HepG2 (cell line): ENCODE results near the gene RIN3.

Source experiments
- HIVEP1 ChIP-seq: sonication (generic); formaldehyde crosslinking; IDR thresholded peaks from 2 replicates; pipeline ENCODE4 v1.4.0; 2020; ENCODE audit warnings: mild to moderate bottlenecking, missing genetic modification reagents
- POLR2AphosphoS5 ChIP-seq: IDR thresholded peaks from 2 replicates; pipeline ENCODE4 v1.6.1; 2012; ENCODE audit warnings: low read depth, low read length
- TF ChIP-seq, protein P1 (sequence below): IDR thresholded peaks from 2 replicates; pipeline ENCODE4 v1.6.1; 2016; ENCODE audit warnings: missing compliant biosample characterization, missing genetic modification reagents, borderline replicate concordance
- TF ChIP-seq, protein P2 (sequence below), 2 experiments: fragments of 450-650 bp in 1 of 2; sonication (generic) in 1 of 2; formaldehyde crosslinking in 1 of 2; IDR thresholded peaks; 2 replicates each; pipeline versions ENCODE4 v1.6.1 to v1.8.0; 2016 to 2022; ENCODE audit warnings: antibody characterized with exemption in 1 of 2, mild to moderate bottlenecking in 1 of 2, missing genetic modification reagents in 1 of 2

DNA sequence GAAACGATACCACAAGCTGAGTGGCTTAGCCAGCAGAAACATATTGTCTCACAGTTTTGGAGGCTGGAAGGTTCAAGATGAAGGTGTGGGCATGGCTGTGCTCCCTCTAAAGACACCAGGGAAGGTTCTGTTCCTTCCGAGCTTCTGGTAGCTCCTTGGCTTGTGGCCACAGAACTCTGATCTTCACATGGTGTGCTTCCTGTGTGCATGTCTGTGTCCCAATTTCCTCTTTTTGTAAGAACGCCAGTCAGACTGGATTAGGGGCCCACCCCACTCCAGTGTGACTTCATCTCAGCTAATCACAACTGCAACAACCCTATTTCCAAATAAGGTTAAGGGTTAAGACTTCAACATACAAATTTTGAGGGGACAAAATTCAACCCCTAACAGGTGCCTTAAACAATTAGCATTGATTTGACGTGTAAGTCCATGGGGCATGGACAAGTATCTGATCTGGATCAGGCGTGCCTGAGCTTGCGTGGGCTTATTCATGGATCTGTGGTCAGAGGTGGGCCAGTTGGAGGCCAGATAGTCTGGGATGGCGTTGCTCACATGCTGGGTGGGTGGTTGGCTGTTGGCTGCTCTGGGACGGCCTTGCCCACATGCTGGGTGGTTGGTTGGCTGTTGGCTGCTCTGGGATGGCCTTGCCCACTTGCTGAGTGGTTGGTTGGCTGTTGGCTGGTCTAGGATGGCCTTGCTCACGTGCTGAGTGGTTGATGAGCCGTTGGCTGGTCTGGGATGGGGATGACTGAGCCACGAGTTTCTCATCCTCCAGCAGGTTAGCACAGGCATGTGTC lies 146.4 kb downstream of the RIN3 start:
- TF ChIP-seq, protein P1, sequence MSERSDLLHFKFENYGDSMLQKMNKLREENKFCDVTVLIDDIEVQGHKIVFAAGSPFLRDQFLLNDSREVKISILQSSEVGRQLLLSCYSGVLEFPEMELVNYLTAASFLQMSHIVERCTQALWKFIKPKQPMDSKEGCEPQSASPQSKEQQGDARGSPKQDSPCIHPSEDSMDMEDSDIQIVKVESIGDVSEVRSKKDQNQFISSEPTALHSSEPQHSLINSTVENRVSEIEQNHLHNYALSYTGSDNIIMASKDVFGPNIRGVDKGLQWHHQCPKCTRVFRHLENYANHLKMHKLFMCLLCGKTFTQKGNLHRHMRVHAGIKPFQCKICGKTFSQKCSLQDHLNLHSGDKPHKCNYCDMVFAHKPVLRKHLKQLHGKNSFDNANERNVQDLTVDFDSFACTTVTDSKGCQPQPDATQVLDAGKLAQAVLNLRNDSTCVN (CRISPR knock-in tag) = no peak
- TF ChIP-seq HIVEP1 (CRISPR knock-in tag) (no peak), POLR2AphosphoS5 (no peak)
- TF ChIP-seq, protein P2, sequence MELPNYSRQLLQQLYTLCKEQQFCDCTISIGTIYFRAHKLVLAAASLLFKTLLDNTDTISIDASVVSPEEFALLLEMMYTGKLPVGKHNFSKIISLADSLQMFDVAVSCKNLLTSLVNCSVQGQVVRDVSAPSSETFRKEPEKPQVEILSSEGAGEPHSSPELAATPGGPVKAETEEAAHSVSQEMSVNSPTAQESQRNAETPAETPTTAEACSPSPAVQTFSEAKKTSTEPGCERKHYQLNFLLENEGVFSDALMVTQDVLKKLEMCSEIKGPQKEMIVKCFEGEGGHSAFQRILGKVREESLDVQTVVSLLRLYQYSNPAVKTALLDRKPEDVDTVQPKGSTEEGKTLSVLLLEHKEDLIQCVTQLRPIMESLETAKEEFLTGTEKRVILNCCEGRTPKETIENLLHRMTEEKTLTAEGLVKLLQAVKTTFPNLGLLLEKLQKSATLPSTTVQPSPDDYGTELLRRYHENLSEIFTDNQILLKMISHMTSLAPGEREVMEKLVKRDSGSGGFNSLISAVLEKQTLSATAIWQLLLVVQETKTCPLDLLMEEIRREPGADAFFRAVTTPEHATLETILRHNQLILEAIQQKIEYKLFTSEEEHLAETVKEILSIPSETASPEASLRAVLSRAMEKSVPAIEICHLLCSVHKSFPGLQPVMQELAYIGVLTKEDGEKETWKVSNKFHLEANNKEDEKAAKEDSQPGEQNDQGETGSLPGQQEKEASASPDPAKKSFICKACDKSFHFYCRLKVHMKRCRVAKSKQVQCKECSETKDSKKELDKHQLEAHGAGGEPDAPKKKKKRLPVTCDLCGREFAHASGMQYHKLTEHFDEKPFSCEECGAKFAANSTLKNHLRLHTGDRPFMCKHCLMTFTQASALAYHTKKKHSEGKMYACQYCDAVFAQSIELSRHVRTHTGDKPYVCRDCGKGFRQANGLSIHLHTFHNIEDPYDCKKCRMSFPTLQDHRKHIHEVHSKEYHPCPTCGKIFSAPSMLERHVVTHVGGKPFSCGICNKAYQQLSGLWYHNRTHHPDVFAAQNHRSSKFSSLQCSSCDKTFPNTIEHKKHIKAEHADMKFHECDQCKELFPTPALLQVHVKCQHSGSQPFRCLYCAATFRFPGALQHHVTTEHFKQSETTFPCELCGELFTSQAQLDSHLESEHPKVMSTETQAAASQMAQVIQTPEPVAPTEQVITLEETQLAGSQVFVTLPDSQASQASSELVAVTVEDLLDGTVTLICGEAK (IDR thresholded peaks at IDR 0.05) = no peak
- TF ChIP-seq, protein P2 (CRISPR knock-in tag; IDR thresholded peaks at IDR 0.05) = no peak
